GM12873 (cell line): Measurements from ENCODE around the gene XAGE1A.
"Not testable (repeated sequence)": the region's sequence is repeated elsewhere in the genome, so short reads cannot be mapped to it uniquely, and the experiment has no call there.

Experiments
- CTCF ChIP-seq: IDR thresholded peaks from 2 replicates; pipeline ENCODE4 v1.5.1; 2012; ENCODE audit warnings: low read depth, mild to moderate bottlenecking, moderate library complexity, low read length, control low read depth; ENCODE audit not compliant: insufficient read depth; ENCODE audit errors: missing control alignments

The XAGE1A gene

GRCh38 chrX:52495545-52496418 lies at the start of gene XAGE1A:
XAGE1A (plus strand) TSS chrX:52495808; CDS start chrX:52497362, 1,554 bp downstream.
- not testable (repeated sequence) for TF ChIP-seq CTCF

GRCh38 chrX:52504551-52504950 lies 8.9 kb downstream of the XAGE1A start:
- TF ChIP-seq CTCF, result no peak

GRCh38 chrX:52507331-52507730 lies 11.7 kb downstream of the XAGE1A start:
- no peak for TF ChIP-seq CTCF

- no peak for TF ChIP-seq CTCF
Measured at GRCh38 chrX:52509916-52510315, 14.3 kb downstream of the XAGE1A start.

GRCh38 chrX:52516987-52517325 lies 21.3 kb downstream of the XAGE1A start, which contains the start of gene XAGE1B:
XAGE1B (minus strand) TSS chrX:52517063; CDS start chrX:52515527, 1,536 bp downstream.
- TF ChIP-seq CTCF, result not testable (repeated sequence)

- no peak for TF ChIP-seq CTCF
Measured at GRCh38 chrX:52542311-52542710, 46.7 kb downstream of the XAGE1A start.

GRCh38 chrX:52544147-52544840 lies 48.7 kb downstream of the XAGE1A start:
- TF ChIP-seq CTCF, result no peak
